Measurements from ENCODE around the gene SPG7.

DNA sequence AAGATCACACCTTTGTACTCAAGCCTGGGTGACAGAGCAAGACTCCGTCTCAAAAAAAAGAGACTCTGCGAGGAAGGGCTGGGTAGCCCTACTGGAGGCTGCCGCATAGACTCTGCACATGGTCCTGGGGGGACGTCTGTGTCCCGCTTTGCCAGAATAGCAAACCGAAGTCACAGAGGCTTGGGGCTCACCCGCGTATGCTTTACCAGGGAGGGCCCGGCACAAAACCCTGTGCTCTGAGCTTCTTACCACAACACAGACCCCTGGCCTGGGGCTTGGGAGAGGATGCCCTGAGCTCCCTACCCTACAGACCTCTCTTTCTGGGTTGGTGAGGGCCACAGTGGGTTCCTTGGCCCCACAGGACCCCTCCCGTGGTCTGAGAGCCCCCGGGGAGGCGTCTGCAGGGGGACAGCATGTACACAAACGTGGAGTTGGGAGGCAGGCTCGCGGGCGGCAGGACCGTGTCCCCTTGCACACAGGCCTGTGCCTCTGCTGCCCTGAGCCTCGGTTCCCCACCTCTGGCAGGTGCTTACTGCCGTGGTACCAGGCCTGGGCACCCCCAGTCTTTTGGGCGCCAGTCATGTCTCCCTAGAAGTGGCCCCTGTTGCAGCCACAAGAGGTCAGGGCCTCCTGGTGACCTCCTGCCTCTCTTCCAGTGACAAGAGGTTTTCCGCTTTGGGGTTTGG lies 81.2 kb downstream of the SPG7 start:
- TF ChIP-seq, protein P1, sequence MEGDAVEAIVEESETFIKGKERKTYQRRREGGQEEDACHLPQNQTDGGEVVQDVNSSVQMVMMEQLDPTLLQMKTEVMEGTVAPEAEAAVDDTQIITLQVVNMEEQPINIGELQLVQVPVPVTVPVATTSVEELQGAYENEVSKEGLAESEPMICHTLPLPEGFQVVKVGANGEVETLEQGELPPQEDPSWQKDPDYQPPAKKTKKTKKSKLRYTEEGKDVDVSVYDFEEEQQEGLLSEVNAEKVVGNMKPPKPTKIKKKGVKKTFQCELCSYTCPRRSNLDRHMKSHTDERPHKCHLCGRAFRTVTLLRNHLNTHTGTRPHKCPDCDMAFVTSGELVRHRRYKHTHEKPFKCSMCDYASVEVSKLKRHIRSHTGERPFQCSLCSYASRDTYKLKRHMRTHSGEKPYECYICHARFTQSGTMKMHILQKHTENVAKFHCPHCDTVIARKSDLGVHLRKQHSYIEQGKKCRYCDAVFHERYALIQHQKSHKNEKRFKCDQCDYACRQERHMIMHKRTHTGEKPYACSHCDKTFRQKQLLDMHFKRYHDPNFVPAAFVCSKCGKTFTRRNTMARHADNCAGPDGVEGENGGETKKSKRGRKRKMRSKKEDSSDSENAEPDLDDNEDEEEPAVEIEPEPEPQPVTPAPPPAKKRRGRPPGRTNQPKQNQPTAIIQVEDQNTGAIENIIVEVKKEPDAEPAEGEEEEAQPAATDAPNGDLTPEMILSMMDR (IDR thresholded peaks at IDR 0.05): no peak
- TF ChIP-seq POLR2AphosphoS5 (IDR thresholded peaks at IDR 0.05; ENCODE audit: low read depth, low read length): no peak
- TF ChIP-seq SIN3A (IDR thresholded peaks at IDR 0.05; ENCODE audit: borderline replicate concordance, insufficient read depth, low read depth, low read length): no peak
- TF ChIP-seq TCF7L2 (IDR thresholded peaks at IDR 0.05; ENCODE audit: low read depth, low read length): no peak
- TF ChIP-seq, protein P2, sequence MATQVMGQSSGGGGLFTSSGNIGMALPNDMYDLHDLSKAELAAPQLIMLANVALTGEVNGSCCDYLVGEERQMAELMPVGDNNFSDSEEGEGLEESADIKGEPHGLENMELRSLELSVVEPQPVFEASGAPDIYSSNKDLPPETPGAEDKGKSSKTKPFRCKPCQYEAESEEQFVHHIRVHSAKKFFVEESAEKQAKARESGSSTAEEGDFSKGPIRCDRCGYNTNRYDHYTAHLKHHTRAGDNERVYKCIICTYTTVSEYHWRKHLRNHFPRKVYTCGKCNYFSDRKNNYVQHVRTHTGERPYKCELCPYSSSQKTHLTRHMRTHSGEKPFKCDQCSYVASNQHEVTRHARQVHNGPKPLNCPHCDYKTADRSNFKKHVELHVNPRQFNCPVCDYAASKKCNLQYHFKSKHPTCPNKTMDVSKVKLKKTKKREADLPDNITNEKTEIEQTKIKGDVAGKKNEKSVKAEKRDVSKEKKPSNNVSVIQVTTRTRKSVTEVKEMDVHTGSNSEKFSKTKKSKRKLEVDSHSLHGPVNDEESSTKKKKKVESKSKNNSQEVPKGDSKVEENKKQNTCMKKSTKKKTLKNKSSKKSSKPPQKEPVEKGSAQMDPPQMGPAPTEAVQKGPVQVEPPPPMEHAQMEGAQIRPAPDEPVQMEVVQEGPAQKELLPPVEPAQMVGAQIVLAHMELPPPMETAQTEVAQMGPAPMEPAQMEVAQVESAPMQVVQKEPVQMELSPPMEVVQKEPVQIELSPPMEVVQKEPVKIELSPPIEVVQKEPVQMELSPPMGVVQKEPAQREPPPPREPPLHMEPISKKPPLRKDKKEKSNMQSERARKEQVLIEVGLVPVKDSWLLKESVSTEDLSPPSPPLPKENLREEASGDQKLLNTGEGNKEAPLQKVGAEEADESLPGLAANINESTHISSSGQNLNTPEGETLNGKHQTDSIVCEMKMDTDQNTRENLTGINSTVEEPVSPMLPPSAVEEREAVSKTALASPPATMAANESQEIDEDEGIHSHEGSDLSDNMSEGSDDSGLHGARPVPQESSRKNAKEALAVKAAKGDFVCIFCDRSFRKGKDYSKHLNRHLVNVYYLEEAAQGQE (IDR thresholded peaks at IDR 0.05; ENCODE audit: insufficient read depth in 1 of 2, low read depth in 2 of 2, low read length in 1 of 2): no peak
